Spleen (tissue), 7 donors: ENCODE data around the gene MRPL55.
A peak's percentile ranks its signal among the peaks of the same experiment; 100 is the strongest.

ENCODE experiments used
- POLR2A ChIP-seq, 3 donors: fragments of 450-650 bp; IDR thresholded peaks; one replicate each; pipeline ENCODE4 v1.5.1; 2017; ENCODE audit warnings: antibody characterized with exemption in 3 of 3, mild to moderate bottlenecking in 1 of 3
- TF ChIP-seq, protein P1 (sequence below), 11 experiments: fragments of 200-600 bp in 7 of 11; fragments of 450-650 bp in 4 of 11; sonication (generic) in 4 of 11; IDR thresholded peaks in 8 of 11; conservative IDR thresholded peaks in 3 of 11; 1 replicate in 7 of 11; 2 replicates in 4 of 11; pipeline versions ENCODE4 v1.4.0 to v1.8.0; 2016 to 2021; ENCODE audit warnings: antibody characterized with exemption in 11 of 11, inconsistent platforms in 4 of 11, mild to moderate bottlenecking in 1 of 11
- donor health status: DM: no; HTN: no; CAD: no; lungs with moderate emphysema.
- donor health status: DM: no; HTN: no; CAD: no.
- donor health status: DM: no; HTN: no; CAD: no.

DNA sequence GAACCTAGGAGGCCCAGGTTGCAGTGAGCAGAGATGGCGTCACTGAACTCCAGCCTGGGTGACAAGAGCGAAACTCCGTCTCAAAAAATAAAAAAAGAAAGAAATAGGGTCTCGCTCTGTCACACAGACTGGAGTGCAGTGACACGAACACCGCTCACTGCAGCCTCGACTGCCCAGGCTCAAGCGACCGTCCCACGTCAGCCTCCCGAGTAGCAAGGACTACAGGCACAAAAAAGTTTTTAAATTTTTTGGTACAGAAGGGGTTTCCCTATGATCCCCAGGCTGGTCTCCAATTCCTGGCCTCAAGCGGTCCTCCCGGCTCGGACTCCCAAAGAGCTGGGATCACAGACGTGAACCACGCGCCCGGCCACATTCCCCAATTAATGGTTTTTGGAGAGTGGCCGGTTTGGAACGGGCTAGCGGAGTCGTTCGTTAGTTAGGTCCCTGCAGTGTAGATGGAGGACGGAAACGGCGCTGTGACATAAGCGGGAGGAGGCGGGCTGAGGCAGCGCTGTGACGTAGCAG lies 30.4 kb upstream of the MRPL55 start:
- peak in 2 of 3 donors; percentile 50 for TF ChIP-seq POLR2A (IDR thresholded peaks at IDR 0.05)
- TF ChIP-seq, protein P1, sequence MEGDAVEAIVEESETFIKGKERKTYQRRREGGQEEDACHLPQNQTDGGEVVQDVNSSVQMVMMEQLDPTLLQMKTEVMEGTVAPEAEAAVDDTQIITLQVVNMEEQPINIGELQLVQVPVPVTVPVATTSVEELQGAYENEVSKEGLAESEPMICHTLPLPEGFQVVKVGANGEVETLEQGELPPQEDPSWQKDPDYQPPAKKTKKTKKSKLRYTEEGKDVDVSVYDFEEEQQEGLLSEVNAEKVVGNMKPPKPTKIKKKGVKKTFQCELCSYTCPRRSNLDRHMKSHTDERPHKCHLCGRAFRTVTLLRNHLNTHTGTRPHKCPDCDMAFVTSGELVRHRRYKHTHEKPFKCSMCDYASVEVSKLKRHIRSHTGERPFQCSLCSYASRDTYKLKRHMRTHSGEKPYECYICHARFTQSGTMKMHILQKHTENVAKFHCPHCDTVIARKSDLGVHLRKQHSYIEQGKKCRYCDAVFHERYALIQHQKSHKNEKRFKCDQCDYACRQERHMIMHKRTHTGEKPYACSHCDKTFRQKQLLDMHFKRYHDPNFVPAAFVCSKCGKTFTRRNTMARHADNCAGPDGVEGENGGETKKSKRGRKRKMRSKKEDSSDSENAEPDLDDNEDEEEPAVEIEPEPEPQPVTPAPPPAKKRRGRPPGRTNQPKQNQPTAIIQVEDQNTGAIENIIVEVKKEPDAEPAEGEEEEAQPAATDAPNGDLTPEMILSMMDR (IDR thresholded peaks at IDR 0.05 in 8 of 11, conservative IDR thresholded peaks at IDR 0.05 in 3 of 11), result no peak
